Panc1 (cell line): ENCODE results near the gene CARM1. TPM values are rescaled to one million over a fixed set of nuclear protein-coding genes. Genes with fewer than 3 reads are reported as not detected.
"Not testable (repeated sequence)": the region's sequence is repeated elsewhere in the genome, so short reads cannot be mapped to it uniquely, and the experiment has no call there.

Source experiments
- ATAC-seq: fragments of 200-7000 bp; cut with Tn5 transposase; 2 replicates; pipeline ENCODE4 v1.9.1; 2020; ENCODE audit warnings: mild to moderate bottlenecking, moderate library complexity
- BruUV-seq: library from RNA; stranded (reverse); fragments of 400-500 nt; replicated peaks from 2 replicates; lab custom pipeline; 2021; lab: Mats Ljungman, UMichigan
- CTCF ChIA-PET: fragments of 300-600 bp; sonication (Branson Sonifier 250); formaldehyde crosslinking; loops from one replicate; lab custom pipeline; 2022; ENCODE audit warnings: antibody characterized with exemption; lab: Charles Lee
- POLR2A ChIA-PET: fragments of 300-600 bp; sonication (Branson Sonifier 250); formaldehyde crosslinking; loops from one replicate; lab custom pipeline; 2022; ENCODE audit warnings: antibody characterized with exemption; lab: Charles Lee
- DNase-seq: peaks from one replicate; pipeline ENCODE4 v3.0.0-alpha.2; 2010; ENCODE audit warnings: low read depth, low spot score
- H3K27ac ChIP-seq: 2 replicates; pipeline ENCODE4 v1.5.1; 2011; ENCODE audit warnings: mild to moderate bottlenecking, low read length, inconsistent platforms
- H3K27me3 ChIP-seq: fragments of 200-500 bp; sonication (Bioruptor generic); 2 replicates; pipeline ENCODE4 v1.6.0; 2014; ENCODE audit warnings: low read length, inconsistent platforms; ENCODE audit not compliant: control insufficient read depth, insufficient read depth
- H3K36me3 ChIP-seq: fragments of 200-500 bp; sonication (Bioruptor generic); 2 replicates; pipeline ENCODE4 v1.5.1; 2014; ENCODE audit warnings: inconsistent platforms, mild to moderate bottlenecking, low read length, moderate library complexity; ENCODE audit not compliant: control insufficient read depth, insufficient read depth
- H3K4me1 ChIP-seq: 2 replicates; pipeline ENCODE4 v1.5.1; 2011; ENCODE audit warnings: inconsistent platforms, mild to moderate bottlenecking, low read length, moderate library complexity; ENCODE audit not compliant: control insufficient read depth, insufficient read depth
- H3K4me3 ChIP-seq, 2 experiments: 2 replicates each; pipeline ENCODE4 v1.5.1; 2011 to 2012; ENCODE audit warnings: low read depth in 2 of 2, low read length in 2 of 2, mild to moderate bottlenecking in 2 of 2, inconsistent platforms in 1 of 2, moderate library complexity in 1 of 2
- H3K9me3 ChIP-seq: fragments of 200-500 bp; sonication (Bioruptor generic); 2 replicates; pipeline ENCODE4 v1.5.1; 2014; ENCODE audit warnings: low read depth, mild to moderate bottlenecking, inconsistent platforms, low read length, moderate library complexity; ENCODE audit not compliant: control insufficient read depth, insufficient read depth
- POLR2AphosphoS5 ChIP-seq: IDR thresholded peaks from 2 replicates; pipeline ENCODE4 v1.6.1; 2012; ENCODE audit warnings: mild to moderate bottlenecking, low read depth, low read length, moderate library complexity
- SIN3A ChIP-seq: IDR thresholded peaks from 2 replicates; pipeline ENCODE4 v1.6.1; 2012; ENCODE audit warnings: low read depth, mild to moderate bottlenecking, low read length, moderate library complexity, borderline replicate concordance; ENCODE audit not compliant: insufficient read depth
- TCF7L2 ChIP-seq: IDR thresholded peaks from 2 replicates; pipeline ENCODE4 v1.6.1; 2011; ENCODE audit warnings: mild to moderate bottlenecking, low read depth, low read length, inconsistent platforms
- in situ Hi-C: cut with HindIII; loops from 2 replicates; pipeline ENCODE4 v1.10.0; 2016; ENCODE audit warnings: low sequenced_read_pairs, low pct_unique_long_range_greater_than_20kb
- intact Hi-C: fragments of 100-400 bp; cut with micrococcal nuclease; formaldehyde crosslinking; loops from one replicate; pipeline ENCODE4 v1.10.0; 2022; ENCODE audit not compliant: unreplicated experiment
- total RNA-seq: library from RNA; stranded (reverse); gene quantifications from one replicate; pipeline ENCODE4 v1.2.1, GENCODE V29; 2021; ENCODE audit not compliant: unreplicated experiment
- TF ChIP-seq, protein P1 (sequence below): fragments of 450-650 bp; IDR thresholded peaks from 2 replicates; pipeline ENCODE4 v1.5.1; 2017; ENCODE audit warnings: mild to moderate bottlenecking
- TF ChIP-seq, protein P2 (sequence below), 2 experiments: IDR thresholded peaks; 2 replicates each; pipeline ENCODE4 v1.6.1; 2011 to 2012; ENCODE audit warnings: low read depth in 2 of 2, control low read depth in 1 of 2, low read length in 1 of 2, mild to moderate bottlenecking in 1 of 2, moderate library complexity in 1 of 2; ENCODE audit not compliant: insufficient read depth in 1 of 2

Gene CARM1
- total RNA-seq, 1 experiment from 2014 or later = 44.9 TPM

DNA sequence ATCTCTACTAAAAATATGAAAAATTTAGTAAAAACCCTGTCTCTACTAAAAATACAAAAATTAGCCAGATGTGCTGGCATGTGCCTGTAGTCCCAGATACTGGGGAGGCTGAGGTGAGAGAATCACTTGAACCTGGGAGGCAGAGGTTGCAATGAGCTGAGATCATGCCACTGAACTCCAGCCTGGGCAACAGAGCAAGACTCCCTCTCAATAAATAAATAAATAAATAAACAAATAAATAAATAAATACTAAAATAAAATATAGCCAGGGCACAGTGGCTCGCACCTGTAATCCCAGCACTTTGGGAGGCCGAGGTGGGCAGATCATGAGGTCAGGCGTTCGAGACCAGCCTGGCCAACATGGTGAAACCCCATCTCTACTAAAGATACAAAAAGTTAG, 72.1 kb downstream of the CARM1 start:
- peaks cover 15% of the 10 kb centered on the region for H3K4me1 ChIP-seq
- H3K4me3 ChIP-seq, BruUV-seq, POLR2A ChIA-PET, in situ Hi-C loops, intact Hi-C loops, CTCF ChIA-PET, H3K27ac ChIP-seq, H3K9me3 ChIP-seq, ATAC-seq, DNase-seq, H3K27me3 ChIP-seq, H3K36me3 ChIP-seq: not testable (repeated sequence)

DNA sequence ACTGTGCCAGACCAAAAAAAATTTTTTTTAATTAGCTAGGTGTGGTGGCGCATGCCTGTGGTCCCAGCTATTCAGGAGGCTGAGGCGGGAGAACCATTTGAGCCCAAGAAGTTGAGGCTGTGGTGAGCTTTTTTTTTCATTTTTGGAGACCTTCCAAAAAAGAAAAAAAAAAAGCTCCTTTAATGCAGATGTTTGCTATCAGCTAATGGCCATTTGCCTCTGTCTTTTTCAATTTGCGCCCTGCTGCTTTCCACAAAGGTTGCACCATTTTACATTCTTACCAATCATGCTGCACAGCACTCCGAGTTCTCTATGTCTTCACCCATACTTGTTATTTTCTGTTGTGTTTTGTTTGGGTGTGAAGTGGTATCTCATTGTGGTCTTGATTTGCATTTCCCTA, 73.9 kb downstream of the CARM1 start:
- intact Hi-C loops (no loop called here), in situ Hi-C loops (no loop called here)
- Histone ChIP-seq H3K27ac (no peak overlapping the region), H3K4me3 (no peak overlapping the region), H3K36me3 (no peaks in the 10 kb centered on the region), H3K27me3 (no peaks in the 10 kb centered on the region), H3K9me3 (no peaks in the 10 kb centered on the region), H3K4me1 (peaks cover 10% of the 10 kb centered on the region)
- no peak for DNase-seq
- TF ChIP-seq, protein P1, sequence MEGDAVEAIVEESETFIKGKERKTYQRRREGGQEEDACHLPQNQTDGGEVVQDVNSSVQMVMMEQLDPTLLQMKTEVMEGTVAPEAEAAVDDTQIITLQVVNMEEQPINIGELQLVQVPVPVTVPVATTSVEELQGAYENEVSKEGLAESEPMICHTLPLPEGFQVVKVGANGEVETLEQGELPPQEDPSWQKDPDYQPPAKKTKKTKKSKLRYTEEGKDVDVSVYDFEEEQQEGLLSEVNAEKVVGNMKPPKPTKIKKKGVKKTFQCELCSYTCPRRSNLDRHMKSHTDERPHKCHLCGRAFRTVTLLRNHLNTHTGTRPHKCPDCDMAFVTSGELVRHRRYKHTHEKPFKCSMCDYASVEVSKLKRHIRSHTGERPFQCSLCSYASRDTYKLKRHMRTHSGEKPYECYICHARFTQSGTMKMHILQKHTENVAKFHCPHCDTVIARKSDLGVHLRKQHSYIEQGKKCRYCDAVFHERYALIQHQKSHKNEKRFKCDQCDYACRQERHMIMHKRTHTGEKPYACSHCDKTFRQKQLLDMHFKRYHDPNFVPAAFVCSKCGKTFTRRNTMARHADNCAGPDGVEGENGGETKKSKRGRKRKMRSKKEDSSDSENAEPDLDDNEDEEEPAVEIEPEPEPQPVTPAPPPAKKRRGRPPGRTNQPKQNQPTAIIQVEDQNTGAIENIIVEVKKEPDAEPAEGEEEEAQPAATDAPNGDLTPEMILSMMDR = no peak
- TF ChIP-seq, protein P2, sequence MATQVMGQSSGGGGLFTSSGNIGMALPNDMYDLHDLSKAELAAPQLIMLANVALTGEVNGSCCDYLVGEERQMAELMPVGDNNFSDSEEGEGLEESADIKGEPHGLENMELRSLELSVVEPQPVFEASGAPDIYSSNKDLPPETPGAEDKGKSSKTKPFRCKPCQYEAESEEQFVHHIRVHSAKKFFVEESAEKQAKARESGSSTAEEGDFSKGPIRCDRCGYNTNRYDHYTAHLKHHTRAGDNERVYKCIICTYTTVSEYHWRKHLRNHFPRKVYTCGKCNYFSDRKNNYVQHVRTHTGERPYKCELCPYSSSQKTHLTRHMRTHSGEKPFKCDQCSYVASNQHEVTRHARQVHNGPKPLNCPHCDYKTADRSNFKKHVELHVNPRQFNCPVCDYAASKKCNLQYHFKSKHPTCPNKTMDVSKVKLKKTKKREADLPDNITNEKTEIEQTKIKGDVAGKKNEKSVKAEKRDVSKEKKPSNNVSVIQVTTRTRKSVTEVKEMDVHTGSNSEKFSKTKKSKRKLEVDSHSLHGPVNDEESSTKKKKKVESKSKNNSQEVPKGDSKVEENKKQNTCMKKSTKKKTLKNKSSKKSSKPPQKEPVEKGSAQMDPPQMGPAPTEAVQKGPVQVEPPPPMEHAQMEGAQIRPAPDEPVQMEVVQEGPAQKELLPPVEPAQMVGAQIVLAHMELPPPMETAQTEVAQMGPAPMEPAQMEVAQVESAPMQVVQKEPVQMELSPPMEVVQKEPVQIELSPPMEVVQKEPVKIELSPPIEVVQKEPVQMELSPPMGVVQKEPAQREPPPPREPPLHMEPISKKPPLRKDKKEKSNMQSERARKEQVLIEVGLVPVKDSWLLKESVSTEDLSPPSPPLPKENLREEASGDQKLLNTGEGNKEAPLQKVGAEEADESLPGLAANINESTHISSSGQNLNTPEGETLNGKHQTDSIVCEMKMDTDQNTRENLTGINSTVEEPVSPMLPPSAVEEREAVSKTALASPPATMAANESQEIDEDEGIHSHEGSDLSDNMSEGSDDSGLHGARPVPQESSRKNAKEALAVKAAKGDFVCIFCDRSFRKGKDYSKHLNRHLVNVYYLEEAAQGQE (IDR thresholded peaks at IDR 0.05; ENCODE audit: insufficient read depth in 1 of 2, low read depth in 2 of 2, low read length in 1 of 2) = no peak
- TF ChIP-seq POLR2AphosphoS5 (no peak), SIN3A (no peak), TCF7L2 (no peak)
- no peak for ATAC-seq
- CTCF ChIA-PET = interaction anchor here (0.7 kb wide), 1 partner anchor 25 kb away, joined by 3 read pairs; no protein-coding TSS in a partner anchor
- POLR2A ChIA-PET = interaction anchor here (0.6 kb wide), 1 partner anchor 214 kb away, joined by 6 read pairs; no protein-coding TSS in a partner anchor
- no TSS peak for BruUV-seq

DNA sequence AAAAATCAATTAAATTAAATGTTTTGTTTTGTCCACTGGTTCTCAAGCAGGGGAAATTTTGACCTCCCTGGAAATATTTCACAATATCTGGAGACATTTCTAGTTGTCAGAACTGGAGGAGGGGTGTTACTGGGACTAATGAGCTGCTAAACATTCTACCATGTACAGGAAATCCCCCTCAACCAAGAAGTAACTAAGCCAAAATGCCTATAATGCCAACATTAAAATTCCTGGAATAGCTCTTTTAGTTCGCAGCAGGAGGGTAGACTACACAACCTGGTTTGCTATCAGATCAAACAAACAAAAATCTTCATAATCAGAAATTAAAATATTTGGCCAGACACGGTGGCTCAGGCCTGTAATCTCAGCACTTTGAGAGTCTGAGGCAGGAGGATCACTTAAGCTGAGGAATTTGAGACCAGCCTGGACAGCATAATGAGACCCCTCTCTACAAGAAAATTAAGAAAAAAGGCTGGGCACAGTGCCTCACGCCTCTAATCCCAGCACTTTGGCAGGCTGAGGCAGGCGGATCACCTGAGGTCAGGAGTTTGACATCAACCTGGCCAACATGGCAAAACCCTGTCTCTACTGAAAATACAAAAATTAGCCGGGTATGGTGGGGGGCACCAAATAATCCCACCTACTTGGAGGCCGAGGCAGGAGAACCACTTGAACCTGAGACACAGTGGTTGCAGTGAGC, 75.8 kb downstream of the CARM1 start:
- Histone ChIP-seq H3K4me3 (no peak overlapping the region), H3K4me1 (peaks cover 7% of the 10 kb centered on the region; the same call in 1 of the 2 replicates), H3K9me3 (no peaks in the 10 kb centered on the region), H3K27ac (no peak overlapping the region; the same call in 1 of the 2 replicates), H3K27me3 (no peaks in the 10 kb centered on the region), H3K36me3 (no peaks in the 10 kb centered on the region)
- no peak for DNase-seq
- no TSS peak for BruUV-seq
- in situ Hi-C loops (no loop called here), intact Hi-C loops (no loop called here)
- TF ChIP-seq, protein P1 = no peak
- TF ChIP-seq, protein P2 (IDR thresholded peaks at IDR 0.05; ENCODE audit: insufficient read depth in 1 of 2, low read depth in 2 of 2, low read length in 1 of 2) = no peak
- TF ChIP-seq POLR2AphosphoS5 (no peak), SIN3A (no peak), TCF7L2 (no peak)
- POLR2A ChIA-PET = interaction anchor here (0.6 kb wide), 1 partner anchor 26 kb away, joined by 7 read pairs; no protein-coding TSS in a partner anchor
- peak; percentile 64 for ATAC-seq
- CTCF ChIA-PET = no interaction called here
